DOHH2 (cell line): Measurements from ENCODE around the gene SNX5.

Experiments used
- EZH2phosphoT487 ChIP-seq: fragments of 200-600 bp; sonication (generic); IDR thresholded peaks from 2 replicates; pipeline ENCODE4 v1.6.1; 2017; ENCODE audit warnings: borderline replicate concordance, mild to moderate bottlenecking, antibody characterized with exemption, low read length, moderate library complexity, mixed read lengths
- TF ChIP-seq, protein P1 (sequence below): fragments of 200-600 bp; sonication (generic); IDR thresholded peaks from one replicate; pipeline ENCODE4 v1.5.1; 2014; ENCODE audit warnings: antibody characterized with exemption, mild to moderate bottlenecking, low read depth, low read length; ENCODE audit not compliant: poor library complexity, severe bottlenecking

DNA sequence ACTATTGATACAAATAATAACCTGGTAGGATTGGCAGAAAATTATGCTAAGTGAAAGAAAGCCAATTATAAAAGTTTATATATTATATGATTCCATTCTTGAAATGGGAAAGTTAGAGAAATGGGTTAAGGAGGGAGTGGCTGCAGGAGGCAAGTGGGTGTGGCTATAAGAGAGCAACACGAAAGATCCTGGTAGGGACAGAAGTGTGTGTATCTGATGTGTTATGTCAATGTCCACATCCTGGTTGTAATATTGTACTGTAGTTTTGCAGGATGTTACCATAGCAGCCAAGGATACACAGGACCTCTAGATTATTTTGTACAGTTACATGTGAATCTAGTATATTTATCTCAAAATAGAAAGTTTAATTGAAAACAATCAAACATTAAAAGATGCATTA is 46.8 kb downstream of the SNX5 start:
- TF ChIP-seq EZH2phosphoT487, result no peak
- TF ChIP-seq, protein P1, sequence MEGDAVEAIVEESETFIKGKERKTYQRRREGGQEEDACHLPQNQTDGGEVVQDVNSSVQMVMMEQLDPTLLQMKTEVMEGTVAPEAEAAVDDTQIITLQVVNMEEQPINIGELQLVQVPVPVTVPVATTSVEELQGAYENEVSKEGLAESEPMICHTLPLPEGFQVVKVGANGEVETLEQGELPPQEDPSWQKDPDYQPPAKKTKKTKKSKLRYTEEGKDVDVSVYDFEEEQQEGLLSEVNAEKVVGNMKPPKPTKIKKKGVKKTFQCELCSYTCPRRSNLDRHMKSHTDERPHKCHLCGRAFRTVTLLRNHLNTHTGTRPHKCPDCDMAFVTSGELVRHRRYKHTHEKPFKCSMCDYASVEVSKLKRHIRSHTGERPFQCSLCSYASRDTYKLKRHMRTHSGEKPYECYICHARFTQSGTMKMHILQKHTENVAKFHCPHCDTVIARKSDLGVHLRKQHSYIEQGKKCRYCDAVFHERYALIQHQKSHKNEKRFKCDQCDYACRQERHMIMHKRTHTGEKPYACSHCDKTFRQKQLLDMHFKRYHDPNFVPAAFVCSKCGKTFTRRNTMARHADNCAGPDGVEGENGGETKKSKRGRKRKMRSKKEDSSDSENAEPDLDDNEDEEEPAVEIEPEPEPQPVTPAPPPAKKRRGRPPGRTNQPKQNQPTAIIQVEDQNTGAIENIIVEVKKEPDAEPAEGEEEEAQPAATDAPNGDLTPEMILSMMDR, result no peak
